Kidney (tissue), 14 donors: ENCODE results near the gene PDE4A. TPM values are rescaled to one million over a fixed set of nuclear protein-coding genes. Genes with fewer than 3 reads are reported as not detected.

Experiments used
- DNase-seq, 5 donors: peaks; one replicate each; pipeline ENCODE4 v3.0.0-alpha.2; 2013 to 2020
- FAIRE-seq: peaks from 2 replicates; lab custom pipeline; 2012; peaks lifted over from hg19 to GRCh38; lab: Jason Lieb, UNC
- H3K27ac ChIP-seq, 2 donors: one replicate each; pipeline ENCODE4 v1.7.0; 2013; ENCODE audit warnings: low read depth in 2 of 2, low read length in 2 of 2, inconsistent platforms in 1 of 2
- H3K27me3 ChIP-seq: one replicate; pipeline ENCODE4 v1.7.1; 2013; ENCODE audit warnings: low read length, inconsistent platforms; ENCODE audit not compliant: control insufficient read depth, insufficient read depth
- H3K36me3 ChIP-seq, 3 donors: one replicate each; pipeline versions ENCODE4 v1.7.0 to v1.7.1; 2013; ENCODE audit warnings: low read length in 3 of 3, control low read depth in 1 of 3, inconsistent platforms in 1 of 3; ENCODE audit not compliant: insufficient read depth in 3 of 3, control insufficient read depth in 2 of 3
- H3K4me1 ChIP-seq, 3 donors: one replicate each; pipeline versions ENCODE4 v1.7.0 to v1.7.1; 2013; ENCODE audit warnings: low read length in 3 of 3, inconsistent platforms in 1 of 3, low read depth in 1 of 3; ENCODE audit not compliant: control insufficient read depth in 2 of 3, insufficient read depth in 2 of 3
- H3K4me3 ChIP-seq, 3 donors: one replicate each; pipeline versions ENCODE4 v1.7.0 to v1.8.1; 2013; ENCODE audit warnings: low read length in 3 of 3, control low read depth in 1 of 3, inconsistent platforms in 1 of 3
- H3K9ac ChIP-seq, 3 donors: one replicate each; pipeline versions ENCODE4 v1.7.0 to v1.7.1; 2013; ENCODE audit warnings: low read length in 3 of 3, control low read depth in 1 of 3, inconsistent platforms in 1 of 3
- H3K9me3 ChIP-seq, 3 donors: one replicate each; pipeline versions ENCODE4 v1.7.0 to v1.7.1; 2013; ENCODE audit warnings: low read length in 3 of 3, control low read depth in 1 of 3, inconsistent platforms in 1 of 3; ENCODE audit not compliant: control insufficient read depth in 2 of 3, insufficient read depth in 1 of 3
- intact Hi-C: fragments of 100-400 bp; cut with DNase I; formaldehyde crosslinking; loops from one replicate; pipeline ENCODE4 v1.11.1; 2022
- polyA plus RNA-seq: library from polyadenylated mRNA; stranded (reverse); fragments of 350-450 nt; fragmentation: Illumina TruSeq; extraction: RNeasy Lipid Tissue Mini Kit (QIAGEN cat#74804); gene quantifications from one replicate; pipeline ENCODE4 v1.2.3, GENCODE V29; 2014; ENCODE audit warnings: low read depth, low replicate concordance; ENCODE audit not compliant: insufficient read depth
- total RNA-seq: library from RNA; stranded (reverse); fragmentation: NEBNext Ultra II Directional; extraction: Animal tissue kit (Norgen Biotek cat#: 25700); gene quantifications from one replicate; pipeline ENCODE4 v1.2.1, GENCODE V29; 2021
- TF ChIP-seq, protein P1 (sequence below): IDR thresholded peaks from 3 replicates; pipeline ENCODE4 v1.5.1; 2012; ENCODE audit warnings: mild to moderate bottlenecking, moderate library complexity, borderline replicate concordance; ENCODE audit not compliant: insufficient read depth; ENCODE audit errors: extremely low read depth
- donor health status: control.
- donor health status: control.
- donor health status: control.
- donor health status: control.
- donor health status: control.
- donor health status: DM: yes; HTN: yes; CAD: no.
- donor health status: Normal renal cell carcinoma (clear cell type).

Gene PDE4A
- total and polyA plus RNA-seq, 2 donors from 2014 or later, result 4.5 to 17.5 TPM

DNA sequence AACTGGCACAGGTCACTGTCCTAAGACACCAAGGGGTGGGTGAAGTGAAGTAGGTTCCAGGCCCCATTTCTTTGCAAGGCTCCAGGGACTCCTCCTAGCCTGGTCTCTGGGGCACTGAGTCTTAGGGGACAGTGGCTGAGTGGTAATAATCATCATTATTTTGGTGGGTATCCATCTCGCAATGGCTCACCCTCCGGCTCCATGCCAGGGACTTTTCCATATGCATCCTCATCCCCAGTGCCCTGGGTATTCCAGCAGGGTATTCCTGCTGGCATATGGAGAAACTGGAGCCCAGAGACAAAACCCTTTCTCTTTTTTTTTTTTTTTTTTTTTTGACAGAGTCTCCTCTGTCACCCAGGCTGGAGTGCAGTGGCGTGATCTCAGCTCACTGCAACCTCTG lies 2.5 kb downstream of the PDE4A start:
- H3K36me3 ChIP-seq, result no peaks in the 10 kb centered on the region
- TF ChIP-seq, protein P1, sequence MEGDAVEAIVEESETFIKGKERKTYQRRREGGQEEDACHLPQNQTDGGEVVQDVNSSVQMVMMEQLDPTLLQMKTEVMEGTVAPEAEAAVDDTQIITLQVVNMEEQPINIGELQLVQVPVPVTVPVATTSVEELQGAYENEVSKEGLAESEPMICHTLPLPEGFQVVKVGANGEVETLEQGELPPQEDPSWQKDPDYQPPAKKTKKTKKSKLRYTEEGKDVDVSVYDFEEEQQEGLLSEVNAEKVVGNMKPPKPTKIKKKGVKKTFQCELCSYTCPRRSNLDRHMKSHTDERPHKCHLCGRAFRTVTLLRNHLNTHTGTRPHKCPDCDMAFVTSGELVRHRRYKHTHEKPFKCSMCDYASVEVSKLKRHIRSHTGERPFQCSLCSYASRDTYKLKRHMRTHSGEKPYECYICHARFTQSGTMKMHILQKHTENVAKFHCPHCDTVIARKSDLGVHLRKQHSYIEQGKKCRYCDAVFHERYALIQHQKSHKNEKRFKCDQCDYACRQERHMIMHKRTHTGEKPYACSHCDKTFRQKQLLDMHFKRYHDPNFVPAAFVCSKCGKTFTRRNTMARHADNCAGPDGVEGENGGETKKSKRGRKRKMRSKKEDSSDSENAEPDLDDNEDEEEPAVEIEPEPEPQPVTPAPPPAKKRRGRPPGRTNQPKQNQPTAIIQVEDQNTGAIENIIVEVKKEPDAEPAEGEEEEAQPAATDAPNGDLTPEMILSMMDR, result no peak
- no peak for FAIRE-seq
- intact Hi-C loops, result no loop called here
- no peaks in the 10 kb centered on the region for H3K9me3 ChIP-seq
- H3K27me3 ChIP-seq, result peaks cover 39% of the 10 kb centered on the region
- no peak overlapping the region for H3K4me3 ChIP-seq
- no peak overlapping the region for H3K27ac ChIP-seq
- no peak overlapping the region for H3K9ac ChIP-seq
- no peak for DNase-seq
- H3K4me1 ChIP-seq, result peaks cover 0 to 16% (median 0%) of the 10 kb centered on the region in 3 donors

DNA sequence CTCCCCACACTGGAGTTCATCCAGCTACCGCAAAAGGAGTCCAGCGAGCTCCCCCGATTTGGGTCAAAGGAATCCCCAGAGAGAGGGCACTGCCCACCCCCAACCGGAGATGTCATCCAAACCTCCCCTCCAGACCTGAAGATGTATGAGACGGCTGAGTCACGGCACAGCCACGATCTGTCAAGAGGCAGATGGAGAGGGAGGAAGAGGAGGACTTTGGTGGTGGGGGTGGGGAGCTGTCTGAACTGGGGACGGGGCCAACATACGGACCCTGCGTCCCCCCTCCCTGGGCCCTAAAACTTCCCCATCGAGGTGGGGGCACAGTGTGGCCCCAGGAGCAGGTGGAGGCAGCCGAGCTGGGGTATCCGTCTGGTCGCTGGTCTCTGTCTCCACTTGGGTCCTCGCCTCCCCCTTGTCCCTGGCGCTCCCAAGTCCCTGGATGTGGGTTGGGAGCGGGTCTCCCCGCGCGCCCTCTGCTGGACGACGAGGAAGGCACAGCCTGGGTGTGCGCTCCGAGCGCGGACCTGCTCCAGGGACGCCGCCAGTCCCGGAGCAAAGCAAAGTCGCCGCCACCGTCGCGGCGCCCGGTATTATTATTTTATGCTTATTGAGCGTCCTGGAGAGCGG lies 3.8 kb downstream of the PDE4A start:
- intact Hi-C loops, result no loop called here
- no peak for FAIRE-seq
- peak; percentile 83 to 91 (median 87) for DNase-seq
- Histone ChIP-seq H3K9me3 (no peaks in the 10 kb centered on the region), H3K9ac (no peak overlapping the region), H3K4me3 (peak overlapping the region in 1 of 3 donors; percentile 29), H3K27me3 (peaks cover 35% of the 10 kb centered on the region), H3K36me3 (no peaks in the 10 kb centered on the region), H3K4me1 (peaks cover 0 to 16% (median 0%) of the 10 kb centered on the region in 3 donors), H3K27ac (no peak overlapping the region)
- TF ChIP-seq, protein P1, result peak; percentile 77

DNA sequence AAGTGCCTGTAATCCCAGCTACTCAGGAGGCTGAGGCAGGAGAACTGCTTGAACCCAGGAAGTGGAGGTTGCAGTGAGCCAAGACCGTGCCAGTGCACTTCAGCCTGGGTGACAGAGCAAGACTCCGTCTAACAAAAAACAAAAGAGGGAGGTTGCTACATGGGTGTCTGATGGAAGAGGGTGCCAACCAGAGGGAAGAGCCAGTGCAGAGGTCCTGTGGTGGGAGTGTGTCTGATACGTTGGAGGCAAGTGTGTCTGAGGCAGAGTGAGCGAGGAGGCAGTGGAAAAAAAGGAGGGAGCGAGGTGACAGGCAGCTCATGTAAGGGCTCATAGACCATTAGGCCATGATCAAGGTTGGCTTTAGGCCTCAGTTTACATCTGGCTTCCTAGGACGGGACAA lies 6.8 kb downstream of the PDE4A start:
- intact Hi-C loops, result no loop called here
- H3K27ac ChIP-seq, result no peak overlapping the region
- FAIRE-seq, result no peak

More for the DNA sequence above, 6.8 kb downstream of the PDE4A start:
- no peak overlapping the region for H3K4me3 ChIP-seq
- TF ChIP-seq, protein P1, result no peak
- H3K27me3 ChIP-seq, result peaks cover 21% of the 10 kb centered on the region
- H3K9me3 ChIP-seq, result no peaks in the 10 kb centered on the region
- H3K36me3 ChIP-seq, result no peaks in the 10 kb centered on the region
- no peak for DNase-seq
- peaks cover 0 to 14% (median 0%) of the 10 kb centered on the region in 3 donors for H3K4me1 ChIP-seq
- H3K9ac ChIP-seq, result no peak overlapping the region
